ENCODE measurements around the gene SEC16B. TPM values are rescaled to one million over a fixed set of nuclear protein-coding genes. Genes with fewer than 3 reads are reported as not detected.

Gene SEC16B
- total and polyA plus RNA-seq, 9 of the 15 experiments (the other 6 are each of a cell fraction or from before 2014, with no cell fraction given) = not detected

DNA sequence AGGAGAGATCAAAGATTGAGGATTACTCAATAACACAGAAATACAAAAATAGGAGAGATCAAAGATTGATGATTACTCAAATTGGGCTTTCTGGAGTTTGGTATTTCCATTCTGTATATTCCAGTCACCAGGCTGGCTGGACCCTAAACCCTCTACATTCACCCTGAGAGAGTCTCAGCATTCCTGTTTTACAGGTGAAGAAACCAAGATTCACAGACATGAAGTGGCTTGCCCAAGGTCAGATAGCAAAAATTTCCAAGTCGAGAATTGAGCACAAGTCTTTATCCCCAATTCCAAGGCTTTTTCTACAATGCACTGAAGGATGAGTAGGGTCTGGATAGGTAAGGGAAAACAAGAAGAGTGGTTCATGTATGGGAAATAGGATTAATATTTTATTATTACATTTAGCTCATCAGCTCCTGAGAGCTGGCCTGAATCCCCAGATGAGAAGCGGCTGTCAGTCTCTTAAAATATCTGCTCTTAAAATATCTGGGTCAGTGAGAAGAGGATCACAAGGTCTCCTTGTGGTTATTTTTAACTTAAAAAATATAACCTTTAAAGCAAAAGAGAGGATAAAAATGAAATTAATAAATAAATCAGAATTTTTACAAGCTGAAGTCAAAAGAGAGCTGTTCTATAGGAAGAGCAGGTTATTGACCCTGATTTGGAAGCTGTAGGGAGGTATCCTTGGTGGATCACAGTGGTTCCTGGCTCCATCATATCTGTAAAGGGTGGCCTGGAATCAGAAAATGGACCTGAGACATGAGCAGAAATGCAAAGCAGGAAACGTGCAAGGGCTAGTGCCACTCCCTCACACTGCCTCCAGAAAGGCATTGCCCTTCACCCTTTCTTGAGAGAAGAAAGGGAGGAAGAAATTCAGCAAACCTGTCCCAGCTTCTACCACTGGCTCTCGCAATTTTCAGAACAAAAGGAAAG, 29.1 kb upstream of the SEC16B start:
- Histone ChIP-seq H4K20me1 (replicated peaks; ENCODE audit: control insufficient read depth, insufficient read depth, low read length) (no peaks in the 10 kb centered on the region), H2AFZ (ENCODE audit: low read depth, low read length) (no peak overlapping the region), H3K79me2 (ENCODE audit: control insufficient read depth, insufficient read depth, low read length) (no peaks in the 10 kb centered on the region), H3K9me1 (ENCODE audit: control insufficient read depth, insufficient read depth, low read length) (no peaks in the 10 kb centered on the region), H3K36me3 (ENCODE audit: control insufficient read depth, insufficient read depth, low read length) (no peaks in the 10 kb centered on the region), H3K4me2 (ENCODE audit: insufficient read depth, low read length) (no peak overlapping the region), H3K27ac (ENCODE audit: extremely low read depth, low read depth, low read length) (no peak overlapping the region), H3K4me3 (no peak overlapping the region), H3K4me1 (replicated peaks in 1 of 2; ENCODE audit: control insufficient read depth in 2 of 2, insufficient read depth in 2 of 2, low read length in 2 of 2) (no peaks in the 10 kb centered on the region), H3K9me3 (replicated peaks; ENCODE audit: control insufficient read depth, insufficient read depth, low read depth, low read length) (no peaks in the 10 kb centered on the region), H3K27me3 (ENCODE audit: control insufficient read depth in 2 of 2, insufficient read depth in 2 of 2, low read length in 2 of 2) (no peaks in the 10 kb centered on the region), H3K9ac (ENCODE audit: insufficient read depth in 1 of 2, low read depth in 2 of 2, low read length in 2 of 2) (no peak overlapping the region)
- DNase-seq (ENCODE audit: extremely low read depth in 1 of 4, low spot score in 3 of 4) = no peak
- in situ Hi-C loops (cut with MboI) (no loop called here), intact Hi-C loops (cut with micrococcal nuclease) (no loop called here)
- TF ChIP-seq NFIC (IDR thresholded peaks at IDR 0.05) (no peak), ZNF239 (CRISPR knock-in tag; IDR thresholded peaks at IDR 0.05) (no peak), KDM5B (IDR thresholded peaks at IDR 0.05; ENCODE audit: insufficient replicate concordance, low read depth, low read length) (no peak), NEUROD1 (IDR thresholded peaks at IDR 0.05; ENCODE audit: borderline replicate concordance, low read depth, low read length, partially characterized antibody) (no peak), U2AF2 (optimal IDR thresholded peaks at IDR 0.05; ENCODE audit: low read depth, low read length) (no peak), CXXC5 (CRISPR knock-in tag; IDR thresholded peaks at IDR 0.05) (no peak), ZFX (CRISPR knock-in tag; IDR thresholded peaks at IDR 0.05) (no peak)
- TF ChIP-seq, protein P1, sequence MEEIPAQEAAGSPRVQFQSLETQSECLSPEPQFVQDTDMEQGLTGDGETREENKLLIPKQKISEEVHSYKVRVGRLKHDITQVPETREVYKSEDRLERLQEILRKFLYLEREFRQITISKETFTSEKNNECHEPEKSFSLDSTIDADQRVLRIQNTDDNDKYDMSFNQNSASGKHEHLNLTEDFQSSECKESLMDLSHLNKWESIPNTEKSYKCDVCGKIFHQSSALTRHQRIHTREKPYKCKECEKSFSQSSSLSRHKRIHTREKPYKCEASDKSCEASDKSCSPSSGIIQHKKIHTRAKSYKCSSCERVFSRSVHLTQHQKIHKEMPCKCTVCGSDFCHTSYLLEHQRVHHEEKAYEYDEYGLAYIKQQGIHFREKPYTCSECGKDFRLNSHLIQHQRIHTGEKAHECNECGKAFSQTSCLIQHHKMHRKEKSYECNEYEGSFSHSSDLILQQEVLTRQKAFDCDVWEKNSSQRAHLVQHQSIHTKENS (CRISPR knock-in tag; IDR thresholded peaks at IDR 0.05) = no peak
- TF ChIP-seq, protein P2, sequence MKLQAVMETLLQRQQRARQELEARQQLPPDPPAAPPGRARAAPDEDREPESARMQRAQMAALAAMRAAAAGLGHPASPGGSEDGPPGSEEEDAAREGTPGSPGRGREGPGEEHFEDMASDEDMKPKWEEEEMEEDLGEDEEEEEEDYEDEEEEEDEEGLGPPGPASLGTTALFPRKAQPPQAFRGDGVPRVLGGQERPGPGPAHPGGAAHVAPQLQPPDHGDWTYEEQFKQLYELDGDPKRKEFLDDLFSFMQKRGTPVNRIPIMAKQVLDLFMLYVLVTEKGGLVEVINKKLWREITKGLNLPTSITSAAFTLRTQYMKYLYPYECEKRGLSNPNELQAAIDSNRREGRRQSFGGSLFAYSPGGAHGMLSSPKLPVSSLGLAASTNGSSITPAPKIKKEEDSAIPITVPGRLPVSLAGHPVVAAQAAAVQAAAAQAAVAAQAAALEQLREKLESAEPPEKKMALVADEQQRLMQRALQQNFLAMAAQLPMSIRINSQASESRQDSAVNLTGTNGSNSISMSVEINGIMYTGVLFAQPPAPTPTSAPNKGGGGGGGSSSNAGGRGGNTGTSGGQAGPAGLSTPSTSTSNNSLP (IDR thresholded peaks at IDR 0.05; ENCODE audit: borderline replicate concordance, low read depth, low read length) = no peak
- TF ChIP-seq, protein P3, sequence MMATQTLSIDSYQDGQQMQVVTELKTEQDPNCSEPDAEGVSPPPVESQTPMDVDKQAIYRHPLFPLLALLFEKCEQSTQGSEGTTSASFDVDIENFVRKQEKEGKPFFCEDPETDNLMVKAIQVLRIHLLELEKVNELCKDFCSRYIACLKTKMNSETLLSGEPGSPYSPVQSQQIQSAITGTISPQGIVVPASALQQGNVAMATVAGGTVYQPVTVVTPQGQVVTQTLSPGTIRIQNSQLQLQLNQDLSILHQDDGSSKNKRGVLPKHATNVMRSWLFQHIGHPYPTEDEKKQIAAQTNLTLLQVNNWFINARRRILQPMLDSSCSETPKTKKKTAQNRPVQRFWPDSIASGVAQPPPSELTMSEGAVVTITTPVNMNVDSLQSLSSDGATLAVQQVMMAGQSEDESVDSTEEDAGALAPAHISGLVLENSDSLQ (IDR thresholded peaks at IDR 0.05) = no peak
- ChIA-PET POLR2A (no interaction called here), CTCF (ENCODE audit: low intra/inter-chr PET ratio) (no interaction called here)
- 0% methylated on average over 4 of the region's 4 CpGs for WGBS (ENCODE audit: insufficient coverage, low coverage, missing lambda C conversion rate)
- no peak for FAIRE-seq
- ATAC-seq = no peak
- no TSS peak for BruUV-seq (replicated peaks)

Measured in K562 (cell line).